HT1080 (cell line): Measurements from ENCODE around the gene HNF1B. TPM values are rescaled to one million over a fixed set of nuclear protein-coding genes. Genes with fewer than 3 reads are reported as not detected.

Source experiments
- DNase-seq: peaks from one replicate; pipeline ENCODE4 v3.0.0-alpha.2; 2015; ENCODE audit warnings: low read depth
- total RNA-seq: library from RNA; depleted of rRNA; stranded (reverse); fragments of >200 nt; shearing (Covaris generic); gene quantifications from 2 replicates; pipeline ENCODE4 v1.2.3, GENCODE V29; 2014

HNF1B gene
- total RNA-seq, 1 experiment from 2014 or later = not detected

DNA sequence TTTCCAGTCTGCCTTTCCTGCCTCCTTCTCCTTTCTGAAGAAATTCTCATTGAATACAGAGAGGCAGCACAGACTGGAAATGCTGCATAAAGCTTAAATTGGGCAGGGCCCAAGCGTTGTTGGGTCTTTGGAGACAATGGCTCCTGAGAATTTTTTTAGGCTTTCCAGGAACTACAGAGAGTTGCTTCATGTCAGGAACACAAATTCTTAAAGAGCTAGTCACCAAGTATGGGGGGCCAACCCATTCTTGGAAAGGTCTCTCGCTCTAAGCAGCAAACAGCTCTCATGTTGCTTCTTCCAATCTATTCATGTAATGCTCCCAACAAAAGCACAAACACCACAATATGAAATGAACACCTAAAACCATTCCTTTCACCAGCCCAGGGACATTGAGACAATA is 6.9 kb downstream of the HNF1B start:
- peak; percentile 13 for DNase-seq

DNA sequence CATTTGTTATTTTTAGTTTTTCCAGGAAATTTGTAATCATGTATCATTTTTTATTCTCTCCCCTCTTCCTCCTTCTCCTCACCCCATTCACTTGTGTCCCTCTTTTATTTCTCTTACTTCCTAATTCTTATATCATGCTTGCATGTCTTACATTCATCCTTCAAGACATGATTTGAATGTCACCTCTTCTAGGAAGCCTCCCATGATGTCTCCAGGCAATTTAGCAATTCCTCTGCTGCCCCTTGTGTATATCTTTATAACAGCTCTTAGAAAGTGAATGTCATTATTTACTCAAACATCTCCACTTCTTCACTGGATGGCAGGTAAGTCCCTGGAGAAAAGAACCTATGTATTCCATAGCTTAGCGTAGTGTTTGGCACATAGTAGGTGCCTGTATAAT is 7.8 kb downstream of the HNF1B start:
- peak; percentile 8 for DNase-seq

DNA sequence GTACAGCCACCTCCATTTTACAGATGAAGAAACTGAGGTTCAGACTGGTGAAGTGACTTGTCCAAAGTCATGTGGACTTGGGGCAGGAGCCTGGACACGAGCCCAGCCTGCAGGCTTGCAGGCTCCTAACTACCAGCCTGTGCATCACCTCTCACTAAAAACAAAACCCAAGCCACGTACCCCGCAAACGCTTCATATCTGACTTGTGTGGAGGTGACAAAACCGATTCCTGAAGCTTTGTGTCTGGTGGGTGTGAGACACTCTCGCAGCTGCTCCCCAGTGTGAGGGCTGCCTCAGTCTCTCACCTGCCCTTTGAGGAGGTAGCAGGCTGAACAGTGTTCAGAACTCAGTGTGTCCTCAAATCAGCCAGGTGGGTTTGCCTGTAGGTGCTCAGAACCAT is 8.4 kb downstream of the HNF1B start:
- DNase-seq = no peak

DNA sequence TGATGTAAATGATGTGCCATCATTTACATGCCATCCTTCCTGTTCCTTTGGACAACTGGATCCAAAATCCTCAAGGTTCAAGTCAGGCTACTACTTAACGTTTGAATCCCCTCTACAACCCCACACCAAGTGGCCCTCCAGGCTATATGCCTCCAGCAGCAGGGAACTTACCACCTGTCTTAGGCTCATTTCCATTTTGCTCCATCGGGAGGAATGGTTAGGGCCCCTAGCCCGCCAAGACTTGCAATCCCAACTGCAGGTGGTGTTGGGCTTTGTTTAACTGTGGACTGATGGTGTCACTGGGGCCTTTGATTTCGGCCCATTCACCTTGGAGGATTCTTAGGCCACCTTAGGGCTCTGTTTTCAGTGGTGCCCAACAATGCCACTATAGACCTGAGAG is 9.7 kb downstream of the HNF1B start:
- no peak for DNase-seq

DNA sequence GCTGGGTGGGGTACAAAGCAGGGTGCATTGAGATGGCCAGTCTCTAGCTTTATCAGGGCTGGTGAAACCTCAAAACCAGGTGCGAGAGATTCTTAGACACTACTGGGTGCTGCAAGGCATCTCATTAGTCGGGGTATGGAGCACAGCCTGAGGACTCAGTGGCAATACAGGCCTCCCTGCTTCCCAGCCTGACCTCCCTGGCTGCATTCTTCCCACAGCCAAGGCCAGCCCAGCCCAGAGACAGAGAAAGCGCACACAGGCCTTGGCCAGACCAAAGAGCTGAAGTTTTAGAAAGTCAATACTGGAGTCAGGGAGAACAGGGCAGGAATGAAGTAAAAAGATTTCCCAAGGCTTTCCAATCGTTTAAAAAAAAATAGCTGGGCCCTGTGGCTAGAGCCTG is 12.5 kb downstream of the HNF1B start:
- no peak for DNase-seq

DNA sequence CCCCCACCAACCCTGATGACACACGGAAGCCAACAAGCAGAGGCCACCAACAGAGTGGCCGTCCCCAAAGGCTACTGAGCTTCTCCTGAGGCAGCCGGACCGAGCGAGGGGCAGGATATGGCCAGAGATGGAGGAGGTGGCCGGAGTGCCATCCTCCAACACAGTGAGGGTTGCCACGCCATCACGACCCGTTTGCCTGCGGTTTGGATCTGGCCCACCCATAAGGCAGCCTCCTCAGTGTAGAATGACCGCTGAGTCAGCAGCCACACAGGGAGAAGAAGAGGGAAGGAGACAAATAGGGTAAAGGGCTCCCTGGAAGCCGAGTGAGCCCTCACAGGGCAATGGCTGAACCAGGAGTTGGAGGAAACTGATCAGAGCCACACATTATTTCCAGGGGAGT is 13.8 kb downstream of the HNF1B start:
- no peak for DNase-seq

DNA sequence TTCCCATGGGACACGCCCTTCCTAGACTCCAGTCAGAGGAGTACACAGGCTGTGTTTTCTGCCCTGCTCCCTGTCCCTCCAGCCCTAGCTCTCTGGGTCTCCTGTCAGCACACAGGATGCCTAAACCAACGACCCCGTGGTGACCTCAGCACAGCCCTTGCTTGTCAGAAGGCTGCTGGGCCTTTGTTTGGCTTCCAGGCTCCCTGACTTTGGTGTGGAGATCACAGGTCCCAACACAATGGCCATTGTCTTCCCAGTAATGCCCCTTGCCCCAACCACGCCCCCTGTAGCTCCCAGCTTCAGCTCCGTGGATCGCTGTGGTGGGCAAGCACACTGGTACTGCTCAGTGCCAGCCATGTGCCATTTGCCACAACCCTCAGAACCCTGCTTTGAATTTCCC is 15.0 kb downstream of the HNF1B start:
- DNase-seq = no peak

DNA sequence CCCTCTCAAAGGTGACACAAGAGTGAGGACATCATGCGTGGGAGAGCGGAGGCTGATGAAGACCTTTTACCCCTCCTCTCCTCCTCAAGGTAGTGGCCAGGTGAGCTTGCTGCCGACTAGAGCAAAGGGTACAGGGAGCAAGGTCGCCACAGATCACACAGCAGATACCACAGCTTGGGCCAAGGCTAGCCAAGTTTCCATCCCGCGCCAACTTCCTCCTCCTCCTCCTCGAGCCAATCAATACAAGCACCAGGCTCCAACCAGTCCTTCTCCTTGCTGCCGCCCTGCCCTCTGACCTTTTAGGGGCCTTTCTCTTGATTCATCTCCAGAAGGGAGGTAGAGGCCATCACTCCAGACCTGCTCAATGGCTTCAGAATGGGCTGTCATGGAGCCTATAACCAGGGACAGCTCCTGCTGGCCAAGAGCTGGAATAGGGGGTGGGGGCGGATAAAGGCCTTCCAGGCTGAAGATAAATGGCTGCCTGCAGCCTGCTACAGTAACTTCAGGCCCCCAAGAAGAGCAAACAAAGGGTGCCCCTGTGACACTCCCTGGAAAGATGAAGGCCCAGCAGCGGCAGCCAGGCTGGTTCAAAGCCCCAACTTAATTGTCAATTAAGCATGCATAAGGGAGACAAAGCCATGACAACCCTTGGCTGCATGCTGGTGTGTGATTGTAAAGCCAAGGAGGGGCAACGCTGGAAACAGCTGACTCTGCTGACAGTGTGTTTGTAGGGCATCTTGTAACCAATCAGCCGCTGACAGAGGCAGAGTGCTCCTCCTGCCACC is 17.8 kb downstream of the HNF1B start:
- no peak for DNase-seq

DNA sequence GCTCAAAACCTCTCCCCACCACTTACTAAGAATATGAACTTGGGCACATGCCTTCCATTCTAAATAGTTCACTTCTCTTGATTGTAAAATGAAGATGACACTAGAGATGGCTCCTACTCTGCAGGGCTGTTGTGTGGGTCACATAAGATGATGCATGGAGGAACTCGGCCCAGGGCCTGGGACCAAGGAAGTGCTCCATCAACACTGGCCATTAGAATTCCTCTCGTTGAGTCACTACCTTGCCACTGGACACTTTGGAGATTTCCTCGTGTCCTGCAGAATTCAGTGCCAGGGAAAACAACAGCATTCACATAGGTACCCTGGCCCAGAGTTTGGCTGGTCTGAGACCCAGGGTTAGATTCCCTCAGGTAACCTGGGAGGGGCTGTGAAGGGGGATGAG is 18.6 kb downstream of the HNF1B start:
- DNase-seq = no peak

DNA sequence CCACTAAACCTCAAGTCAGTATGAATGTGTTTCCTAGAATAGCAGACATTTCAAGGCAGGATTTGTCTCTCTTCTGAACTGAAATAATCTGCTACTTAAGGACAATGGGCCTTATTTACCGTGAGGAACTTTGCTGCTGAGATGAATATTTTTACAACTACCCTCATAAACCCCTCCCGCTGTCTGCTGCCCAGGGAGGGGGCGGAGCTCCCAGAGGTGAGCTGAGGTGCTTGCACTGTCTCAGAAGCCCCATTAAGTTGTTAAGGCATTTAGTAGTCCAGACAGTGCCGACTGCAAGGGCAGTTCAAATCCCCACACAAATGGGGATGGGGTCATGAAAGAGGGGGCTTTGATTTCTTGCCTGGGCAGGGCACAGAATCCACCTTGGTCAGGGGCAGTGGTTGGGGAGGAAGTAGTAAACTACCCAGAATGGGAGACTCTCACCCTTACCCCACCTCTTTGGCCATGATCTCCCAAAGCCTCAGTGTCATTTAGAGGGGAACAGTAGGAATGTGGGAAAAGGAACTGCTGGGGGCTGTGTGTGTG is 19.2 kb downstream of the HNF1B start:
- no peak for DNase-seq

DNA sequence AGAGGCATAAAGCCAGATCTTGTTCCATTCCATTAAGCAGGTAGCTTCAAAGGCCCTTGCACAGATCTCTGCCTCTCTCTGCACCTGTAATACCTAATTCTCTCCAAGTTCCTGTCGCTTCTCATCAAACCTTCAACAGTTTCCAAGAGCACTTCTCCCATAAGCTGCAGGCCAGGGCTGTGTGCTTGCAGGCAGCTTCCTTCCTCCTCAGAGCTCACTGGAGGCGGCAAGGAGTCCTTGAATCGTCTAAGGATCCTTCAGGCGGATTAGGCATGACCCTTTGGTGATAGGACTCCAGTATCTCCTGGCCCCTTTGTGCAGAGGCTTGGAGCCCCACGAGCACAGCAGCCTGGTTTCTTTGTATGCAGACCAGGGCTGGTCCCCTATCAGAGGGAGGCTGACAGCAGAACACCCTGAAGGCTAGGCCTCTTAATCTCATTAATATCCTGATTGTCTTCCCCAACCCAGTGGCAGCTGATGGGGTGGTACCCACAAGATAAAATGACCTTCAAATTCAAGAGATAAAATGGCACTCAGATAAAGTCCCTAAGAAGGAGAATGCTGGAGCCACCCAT is 19.8 kb downstream of the HNF1B start:
- DNase-seq = no peak

DNA sequence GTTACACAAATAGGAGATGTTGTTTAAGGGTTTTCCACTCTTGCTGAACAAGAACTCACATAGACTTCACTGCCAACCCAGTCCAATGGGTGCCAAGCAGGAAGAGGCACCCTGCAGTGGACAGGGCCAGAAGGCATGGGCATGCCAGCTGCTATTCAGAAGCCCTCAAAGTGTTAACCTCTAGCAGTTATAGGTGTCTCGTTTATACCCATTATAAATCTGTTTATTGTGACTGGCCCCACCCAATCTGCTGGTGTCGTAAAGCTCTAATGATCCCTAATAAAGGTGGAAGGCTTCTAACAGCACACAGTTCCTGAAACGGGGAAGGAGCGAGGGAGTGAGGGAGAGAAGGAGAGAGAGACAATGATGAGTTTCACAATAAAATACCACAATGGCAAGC is 23.9 kb downstream of the HNF1B start:
- no peak for DNase-seq

DNA sequence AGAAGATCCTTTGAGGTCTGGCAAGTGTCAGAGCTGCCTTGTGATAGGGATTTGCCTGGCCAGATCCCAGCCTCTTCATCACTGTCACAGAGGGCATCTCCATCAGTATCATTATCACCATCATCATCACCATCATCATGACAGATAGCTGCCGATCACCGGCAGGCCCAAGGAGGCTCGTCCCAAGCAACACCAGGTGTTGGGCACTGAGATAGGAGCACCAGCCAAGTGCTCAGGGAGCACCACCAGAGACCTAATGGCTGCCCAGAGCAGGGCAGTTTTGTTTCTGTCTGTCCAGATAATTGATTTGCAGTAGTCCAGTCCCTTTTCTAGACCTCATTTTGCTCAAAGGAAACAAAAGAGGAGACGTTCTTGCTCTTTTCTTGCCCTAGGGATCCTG is 25.0 kb downstream of the HNF1B start:
- DNase-seq = no peak

DNA sequence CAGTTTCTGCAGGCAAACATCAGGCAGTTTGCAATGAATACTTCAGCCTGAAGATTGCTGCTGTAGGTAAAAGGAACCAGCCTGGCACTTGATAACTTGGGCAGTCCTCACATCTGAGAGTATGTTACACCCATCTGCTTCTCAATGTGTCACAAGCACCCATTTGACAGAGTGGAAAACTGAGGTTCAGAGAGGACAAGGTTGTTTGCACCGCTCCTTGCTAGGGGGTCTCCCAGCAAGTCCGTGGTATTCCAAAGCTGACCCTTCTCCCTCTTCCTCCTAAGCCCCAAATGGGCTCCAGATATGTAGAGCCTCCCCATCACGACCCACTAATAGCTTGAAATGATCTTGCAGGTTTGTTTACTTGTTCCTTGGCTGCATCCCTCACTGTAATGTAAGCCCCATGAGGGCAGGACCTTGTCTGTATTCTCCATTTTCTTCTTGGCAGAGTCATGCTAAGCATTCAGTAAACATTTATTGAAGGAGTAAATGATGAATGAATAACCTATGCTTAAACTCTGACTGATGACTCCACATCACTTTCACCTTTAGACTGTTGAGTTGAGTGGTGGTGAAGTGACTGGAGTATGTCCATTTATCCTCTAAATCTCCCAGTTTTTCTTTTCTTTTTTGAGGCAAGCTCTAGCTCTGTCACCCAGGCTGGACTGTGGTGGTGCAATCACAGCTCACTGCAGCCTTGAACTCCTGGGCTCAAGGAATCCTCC is 26.4 kb downstream of the HNF1B start:
- no peak for DNase-seq

DNA sequence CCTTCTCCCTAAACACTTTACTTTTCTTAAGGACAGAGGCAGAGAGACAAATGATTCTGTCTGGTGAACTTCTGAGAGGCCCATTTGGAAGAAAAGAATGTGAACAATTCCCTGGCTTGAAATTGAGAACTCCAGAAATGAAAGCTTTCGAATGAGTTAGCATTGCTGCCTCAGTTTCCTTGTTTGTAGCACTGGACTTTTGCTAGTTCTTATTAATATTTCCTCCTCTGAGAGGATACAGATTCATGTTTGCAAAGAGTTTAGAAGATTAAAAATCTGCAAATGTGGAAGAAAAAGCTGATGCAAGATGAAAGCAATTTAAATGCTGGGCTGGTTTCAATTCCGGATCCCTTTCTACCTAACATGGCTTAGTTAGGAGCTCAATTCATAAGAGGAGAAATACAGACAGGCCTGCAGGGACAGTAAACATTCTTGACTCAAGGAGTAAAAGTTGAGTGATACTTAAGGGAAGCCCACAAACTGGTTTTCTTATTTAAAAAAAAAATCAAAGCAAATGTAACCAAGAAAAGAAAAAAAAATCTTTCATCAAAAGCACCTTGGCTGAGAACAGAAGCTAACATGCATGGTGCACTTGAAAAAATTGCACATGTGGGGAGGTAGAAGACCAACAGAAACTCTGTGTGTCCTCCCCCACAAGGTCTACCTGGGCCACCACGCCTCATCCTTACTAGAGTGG is 27.1 kb downstream of the HNF1B start:
- no peak for DNase-seq

DNA sequence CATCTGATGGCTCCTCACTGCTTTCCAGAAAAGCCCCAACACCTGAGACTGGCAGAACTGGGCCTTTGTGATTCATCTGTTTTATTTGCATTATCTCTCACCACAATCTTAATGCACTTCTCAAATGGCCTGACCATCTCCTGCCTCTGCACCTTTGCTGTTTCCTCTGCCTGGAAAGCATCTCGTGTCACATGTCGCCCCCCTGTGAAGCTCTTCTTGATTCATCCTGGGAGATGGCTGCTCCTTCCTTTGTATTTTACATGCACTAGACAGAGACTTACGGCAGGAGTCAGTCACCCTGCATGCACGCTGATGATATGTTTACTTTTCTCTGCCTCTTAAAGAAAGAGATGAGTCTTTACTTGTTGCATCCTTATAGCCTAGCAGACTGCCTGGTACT is 30.0 kb downstream of the HNF1B start:
- DNase-seq = peak; percentile 44

DNA sequence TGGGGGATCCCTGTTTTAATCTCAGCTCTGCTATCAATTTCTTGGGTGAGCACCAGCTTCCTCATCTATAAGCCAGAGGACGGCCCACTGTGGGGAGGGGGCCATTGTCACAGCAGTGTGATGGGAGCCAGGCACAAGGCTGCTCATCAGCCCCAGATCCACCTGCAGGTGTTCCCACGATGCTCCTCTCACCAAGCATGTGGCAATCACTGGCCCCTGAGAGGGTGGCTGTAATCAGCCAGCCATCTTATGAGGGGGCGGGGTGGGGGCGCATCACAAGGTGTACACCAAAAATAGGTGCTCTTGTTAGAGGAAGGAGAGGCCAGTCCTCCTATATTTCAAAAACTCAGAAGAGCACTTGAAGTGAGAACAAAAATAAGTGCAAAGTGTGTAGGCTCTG is 31.2 kb downstream of the HNF1B start:
- DNase-seq = no peak

DNA sequence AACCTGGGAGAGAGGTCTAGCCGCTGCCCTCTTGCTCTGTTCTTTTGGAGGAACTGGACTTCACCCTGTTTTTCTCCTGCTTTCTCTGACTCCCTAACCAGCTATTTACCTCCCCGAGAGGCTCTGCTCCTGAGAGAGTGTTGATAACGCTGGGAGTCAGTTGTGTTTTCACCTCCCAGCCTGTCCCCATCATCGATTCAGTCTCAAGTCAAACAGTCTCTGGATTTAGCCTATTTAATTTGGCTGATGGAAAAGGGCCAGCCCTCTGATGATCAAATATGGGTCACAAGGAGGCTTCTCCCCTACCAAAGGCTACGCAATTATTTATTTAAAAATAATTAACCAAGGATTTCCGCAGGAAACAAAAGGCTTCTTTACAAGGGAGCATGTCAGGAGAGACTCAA is 31.8 kb downstream of the HNF1B start:
- DNase-seq = no peak

DNA sequence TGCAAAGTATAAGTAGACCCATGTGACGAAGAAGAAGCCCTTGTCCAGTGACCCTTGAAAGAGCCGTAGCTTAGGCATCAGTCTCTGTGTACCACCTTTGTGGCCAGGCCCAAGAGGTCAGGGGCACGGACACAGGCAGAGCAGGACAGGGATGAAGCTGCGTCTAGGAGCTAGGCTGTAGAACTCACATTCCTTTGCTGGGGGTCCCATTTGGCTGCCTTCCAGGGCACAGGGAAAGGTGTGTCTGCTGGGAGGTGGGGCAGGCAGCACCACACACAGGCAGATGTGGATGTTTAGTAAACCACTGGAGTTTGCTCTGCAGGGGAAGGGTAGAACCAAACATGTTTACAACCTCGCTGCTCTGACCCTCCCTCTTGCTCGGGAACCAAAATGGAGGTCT is 33.7 kb downstream of the HNF1B start:
- no peak for DNase-seq

DNA sequence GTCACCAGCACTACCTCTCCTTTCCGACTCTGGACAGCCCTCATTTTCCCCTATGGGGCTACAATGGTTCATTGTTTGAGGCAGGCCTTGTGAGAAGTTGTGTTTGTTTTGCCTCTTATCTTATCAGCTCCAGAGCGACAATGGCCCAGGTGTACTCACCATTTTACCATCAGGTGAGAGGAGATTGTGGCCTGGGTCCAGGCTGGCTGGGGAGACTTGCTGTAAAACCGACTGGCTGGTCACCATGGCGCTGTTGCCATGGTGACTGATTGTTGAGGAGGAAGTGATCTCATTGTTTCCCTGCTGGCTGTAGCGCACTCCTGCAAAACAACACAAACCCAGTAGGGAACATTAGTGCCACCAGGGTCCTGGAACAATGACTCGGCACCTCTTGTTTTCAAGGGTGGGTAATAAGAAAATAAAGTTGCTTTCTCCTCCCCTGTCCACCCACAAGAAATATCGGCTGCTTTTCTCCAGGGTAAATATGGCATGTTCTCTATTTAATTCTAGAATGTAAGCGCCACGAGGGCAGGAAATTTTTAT is 34.4 kb downstream of the HNF1B start:
- DNase-seq = peak; percentile 73

DNA sequence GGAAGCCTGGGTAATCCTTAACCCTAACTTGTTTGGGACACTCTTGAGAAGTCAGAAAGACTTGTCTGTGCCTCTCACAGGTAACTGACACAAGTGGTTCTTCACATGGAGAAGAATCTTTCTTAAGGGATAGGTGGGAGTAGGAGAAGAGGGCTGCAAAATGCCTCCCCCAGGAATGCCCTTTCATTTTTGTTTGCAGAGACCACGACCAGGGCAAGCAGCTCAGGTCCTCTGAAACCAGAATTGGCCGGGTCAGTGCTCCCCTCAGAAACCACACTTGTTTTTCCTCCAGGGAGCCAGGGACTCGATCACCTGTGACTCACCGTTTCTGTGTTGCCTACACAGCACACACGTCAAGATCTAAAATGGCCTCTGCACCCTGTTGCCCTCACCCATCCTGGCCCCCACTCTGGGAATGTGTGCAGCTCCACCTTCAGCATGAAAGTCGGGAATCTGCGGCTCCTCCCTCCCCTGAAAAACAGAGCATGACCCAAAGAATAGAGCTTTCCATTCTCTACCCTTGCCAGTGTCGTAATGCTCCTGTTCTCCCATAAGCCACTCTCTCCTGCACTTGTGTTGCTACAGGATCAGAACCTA is 36.1 kb downstream of the HNF1B start:
- DNase-seq = peak; percentile 60
